H7 (cell line): ENCODE results near the gene PLCL2. TPM values are rescaled to one million over a fixed set of nuclear protein-coding genes. Genes with fewer than 3 reads are reported as not detected.
"Not testable (repeated sequence)": the region's sequence is repeated elsewhere in the genome, so short reads cannot be mapped to it uniquely, and the experiment has no call there.

Experiments
- DNase-seq: peaks from one replicate; pipeline ENCODE4 v3.0.0; 2012
- H3K27me3 ChIP-seq: 2 replicates; pipeline ENCODE4 v1.6.0; 2011; ENCODE audit warnings: mild to moderate bottlenecking, low read length; ENCODE audit not compliant: control insufficient read depth, insufficient read depth
- H3K36me3 ChIP-seq: replicated peaks from 2 replicates; pipeline ENCODE4 v1.5.1; 2011; ENCODE audit warnings: low read length; ENCODE audit not compliant: control insufficient read depth, insufficient read depth
- H3K4me3 ChIP-seq: 2 replicates; pipeline ENCODE4 v1.5.1; 2011; ENCODE audit warnings: low read depth, mild to moderate bottlenecking, control low read depth, low read length, moderate library complexity; ENCODE audit not compliant: insufficient read depth
- total RNA-seq: library from RNA; depleted of rRNA; stranded (reverse); fragments of >200 nt; shearing (Covaris generic); gene quantifications from 2 replicates; pipeline ENCODE4 v1.2.3, GENCODE V29; 2014

The PLCL2 gene
- total RNA-seq, 1 experiment from 2014 or later: 3.3 TPM

- H3K4me3 ChIP-seq: no peak overlapping the region
- no peak for DNase-seq
Measured at GRCh38 chr3:17091910-17092582, 207.3 kb downstream of the PLCL2 start.

GRCh38 chr3:17092583-17092933 is 207.8 kb downstream of the PLCL2 start:
- no peaks in the 10 kb centered on the region for H3K27me3 ChIP-seq
- H3K4me3 ChIP-seq: no peak overlapping the region
- no peak for DNase-seq
- no peaks in the 10 kb centered on the region for H3K36me3 ChIP-seq

More at GRCh38 chr3:17091910-17092582, 207.3 kb downstream of the PLCL2 start:
- H3K27me3 ChIP-seq: no peaks in the 10 kb centered on the region
- no peaks in the 10 kb centered on the region for H3K36me3 ChIP-seq

GRCh38 chr3:17094551-17094950 is 209.8 kb downstream of the PLCL2 start:
- Histone ChIP-seq H3K27me3 (no peaks in the 10 kb centered on the region), H3K36me3 (no peaks in the 10 kb centered on the region), H3K4me3 (no peak overlapping the region)
- DNase-seq: peak; percentile 22

GRCh38 chr3:17103579-17103978 is 218.8 kb downstream of the PLCL2 start:
- no peak for DNase-seq
- Histone ChIP-seq H3K36me3 (no peaks in the 10 kb centered on the region), H3K27me3 (no peaks in the 10 kb centered on the region), H3K4me3 (no peak overlapping the region)

GRCh38 chr3:17106801-17107200 is 222.0 kb downstream of the PLCL2 start:
- not testable (repeated sequence) for DNase-seq, H3K27me3 ChIP-seq, H3K36me3 ChIP-seq

GRCh38 chr3:17110660-17111396 is 226.1 kb downstream of the PLCL2 start:
- Histone ChIP-seq H3K27me3 (no peaks in the 10 kb centered on the region), H3K36me3 (no peaks in the 10 kb centered on the region), H3K4me3 (no peak overlapping the region)
- no peak for DNase-seq

More at GRCh38 chr3:17106801-17107200, 222.0 kb downstream of the PLCL2 start:
- H3K4me3 ChIP-seq: not testable (repeated sequence)

- Histone ChIP-seq H3K36me3 (no peaks in the 10 kb centered on the region), H3K27me3 (no peaks in the 10 kb centered on the region), H3K4me3 (no peak overlapping the region)
- no peak for DNase-seq
Measured at GRCh38 chr3:17111586-17111985, 226.8 kb downstream of the PLCL2 start.

- DNase-seq: no peak
Measured at GRCh38 chr3:17115186-17115585, 230.4 kb downstream of the PLCL2 start.

GRCh38 chr3:17116007-17116600 is 231.3 kb downstream of the PLCL2 start:
- H3K27me3 ChIP-seq: no peaks in the 10 kb centered on the region
- no peak for DNase-seq
- no peak overlapping the region for H3K4me3 ChIP-seq
- H3K36me3 ChIP-seq: no peaks in the 10 kb centered on the region

More at GRCh38 chr3:17115186-17115585, 230.4 kb downstream of the PLCL2 start:
- no peak overlapping the region for H3K4me3 ChIP-seq
- H3K27me3 ChIP-seq: no peaks in the 10 kb centered on the region
- no peaks in the 10 kb centered on the region for H3K36me3 ChIP-seq

- DNase-seq: no peak
- H3K36me3 ChIP-seq: no peaks in the 10 kb centered on the region
- H3K4me3 ChIP-seq: no peak overlapping the region
- H3K27me3 ChIP-seq: no peaks in the 10 kb centered on the region
Measured at GRCh38 chr3:17118771-17119170, 234.0 kb downstream of the PLCL2 start.

GRCh38 chr3:17119201-17120072 is 234.7 kb downstream of the PLCL2 start:
- Histone ChIP-seq H3K4me3 (no peak overlapping the region), H3K36me3 (no peaks in the 10 kb centered on the region), H3K27me3 (no peaks in the 10 kb centered on the region)
- DNase-seq: no peak

- DNase-seq: no peak
- no peak overlapping the region for H3K4me3 ChIP-seq
Measured at GRCh38 chr3:17120115-17120514, 235.4 kb downstream of the PLCL2 start.

GRCh38 chr3:17121336-17121735 is 236.6 kb downstream of the PLCL2 start:
- no peak for DNase-seq
- H3K27me3 ChIP-seq: no peaks in the 10 kb centered on the region
- H3K36me3 ChIP-seq: no peaks in the 10 kb centered on the region
- H3K4me3 ChIP-seq: no peak overlapping the region

More at GRCh38 chr3:17120115-17120514, 235.4 kb downstream of the PLCL2 start:
- Histone ChIP-seq H3K36me3 (no peaks in the 10 kb centered on the region), H3K27me3 (no peaks in the 10 kb centered on the region)

- no peaks in the 10 kb centered on the region for H3K36me3 ChIP-seq
- H3K4me3 ChIP-seq: no peak overlapping the region
- H3K27me3 ChIP-seq: no peaks in the 10 kb centered on the region
- DNase-seq: no peak
Measured at GRCh38 chr3:17122758-17123157, 238.0 kb downstream of the PLCL2 start.
